RKO (cell line): ENCODE measurements around the gene SCAF4.
"Not testable (repeated sequence)": the region's sequence is repeated elsewhere in the genome, so short reads cannot be mapped to it uniquely, and the experiment has no call there.

Source experiments
- DNase-seq: peaks from one replicate; pipeline ENCODE4 v3.0.0-alpha.2; 2016; ENCODE audit warnings: low spot score

Gene SCAF4

DNA sequence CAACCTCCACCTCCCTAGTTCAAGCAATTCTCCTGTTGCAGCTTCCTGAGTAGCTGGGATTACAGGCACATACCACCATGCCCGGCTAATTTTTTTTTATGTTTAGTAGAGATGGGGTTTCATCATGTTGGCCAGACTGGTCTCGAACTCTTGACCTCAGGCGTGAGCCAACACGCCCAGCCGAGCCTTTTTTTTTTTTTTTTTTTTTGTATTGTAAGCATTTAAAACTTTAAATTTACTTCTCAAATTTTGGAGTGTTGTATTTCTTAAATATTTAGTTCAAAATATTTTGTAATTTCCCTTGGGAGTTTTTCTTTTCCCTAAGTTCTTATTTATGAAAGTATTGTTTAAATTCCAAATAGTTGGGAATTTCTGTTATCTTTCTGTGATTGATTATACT is 9.2 kb upstream of the SCAF4 start:
- DNase-seq, result no peak

DNA sequence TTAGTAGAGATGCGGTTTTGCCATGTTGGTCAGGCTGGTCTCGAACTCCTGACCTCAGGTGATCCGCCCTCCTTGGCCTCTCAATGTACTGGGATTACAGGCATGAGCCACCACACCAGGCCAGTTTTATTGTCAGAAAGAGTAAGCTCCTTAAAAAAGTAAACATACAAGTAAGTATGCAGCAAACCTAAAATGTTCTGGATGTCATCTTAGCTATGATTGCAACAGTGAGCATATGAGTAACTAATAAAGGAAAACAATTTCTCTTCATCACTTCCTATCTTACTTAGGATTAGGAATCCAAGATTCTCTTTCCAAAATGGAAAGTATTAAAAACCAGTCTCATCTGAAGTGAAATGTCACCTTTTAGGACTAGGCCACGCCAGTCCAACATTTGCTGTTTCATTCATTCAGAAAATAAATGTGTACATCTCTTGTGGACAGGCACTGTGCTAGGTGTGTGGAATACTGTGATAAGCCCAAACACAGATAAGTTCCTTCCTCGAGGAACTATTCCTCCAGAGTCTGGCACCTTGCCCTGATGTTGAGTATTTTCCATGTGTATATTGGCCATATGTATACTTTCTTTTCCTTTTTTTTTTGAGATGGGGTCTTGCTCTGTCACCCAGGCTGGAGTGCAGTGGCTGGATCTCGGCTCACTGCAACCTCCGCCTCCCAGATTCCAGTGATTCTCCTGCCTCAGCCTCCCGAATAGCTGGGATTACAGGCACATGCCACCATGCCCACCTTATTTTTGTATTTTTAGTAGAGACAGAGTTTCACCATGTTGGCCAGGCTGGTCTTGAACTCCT is 5.9 kb upstream of the SCAF4 start:
- DNase-seq, result not testable (repeated sequence)

DNA sequence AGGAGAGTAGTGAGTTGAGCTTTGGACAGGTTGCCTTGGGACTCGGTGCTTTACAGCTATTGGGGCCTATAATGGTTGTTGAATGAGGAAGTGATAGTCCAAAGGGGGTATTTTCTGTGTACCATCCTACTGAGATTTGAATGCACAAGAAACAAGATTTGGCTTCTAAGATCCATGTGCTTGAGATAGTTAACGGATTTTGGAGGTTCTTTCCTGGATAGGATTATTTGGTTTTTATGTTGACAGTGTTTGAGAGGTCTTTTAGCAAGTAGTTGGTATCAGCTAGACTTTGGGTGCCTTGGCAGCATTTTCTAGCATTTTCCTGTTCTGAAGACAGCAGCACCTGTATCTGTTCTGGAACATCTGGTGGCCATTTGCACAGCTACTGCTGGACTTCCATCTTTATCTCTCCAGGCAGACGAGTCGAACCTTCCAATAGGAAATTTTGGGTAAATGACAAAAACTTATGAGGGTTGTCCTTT is 3.6 kb upstream of the SCAF4 start:
- DNase-seq, result no peak

DNA sequence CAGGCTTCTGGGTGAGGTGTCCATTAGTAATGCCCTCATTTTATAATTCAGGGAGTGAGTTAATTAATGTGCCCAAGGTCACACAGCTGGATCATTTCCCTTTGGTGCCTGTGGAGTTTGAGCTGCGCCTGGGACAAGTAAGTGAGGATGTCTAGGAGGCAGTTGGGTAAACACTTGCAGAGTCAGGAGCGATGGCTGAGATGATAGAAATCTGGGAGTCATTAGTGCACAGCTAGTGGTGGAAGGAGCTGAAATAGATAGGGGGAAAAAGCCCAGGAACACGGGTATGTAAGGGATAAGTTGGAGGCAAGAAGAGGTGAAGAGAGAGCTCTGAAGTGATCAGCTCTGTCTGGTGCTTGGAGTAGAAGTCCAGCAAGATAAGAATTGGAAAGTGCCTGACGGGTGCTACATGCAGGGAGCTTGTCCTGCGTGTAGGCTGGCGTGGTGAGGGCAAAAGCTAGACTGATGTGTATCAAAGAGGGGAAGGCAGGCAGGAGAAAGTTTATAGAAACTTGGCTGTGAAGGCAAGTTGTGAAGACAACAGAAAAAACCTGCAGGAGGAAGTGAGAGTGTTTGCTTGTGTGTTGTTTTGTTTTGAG is 1.7 kb upstream of the SCAF4 start:
- DNase-seq, result peak; percentile 17

DNA sequence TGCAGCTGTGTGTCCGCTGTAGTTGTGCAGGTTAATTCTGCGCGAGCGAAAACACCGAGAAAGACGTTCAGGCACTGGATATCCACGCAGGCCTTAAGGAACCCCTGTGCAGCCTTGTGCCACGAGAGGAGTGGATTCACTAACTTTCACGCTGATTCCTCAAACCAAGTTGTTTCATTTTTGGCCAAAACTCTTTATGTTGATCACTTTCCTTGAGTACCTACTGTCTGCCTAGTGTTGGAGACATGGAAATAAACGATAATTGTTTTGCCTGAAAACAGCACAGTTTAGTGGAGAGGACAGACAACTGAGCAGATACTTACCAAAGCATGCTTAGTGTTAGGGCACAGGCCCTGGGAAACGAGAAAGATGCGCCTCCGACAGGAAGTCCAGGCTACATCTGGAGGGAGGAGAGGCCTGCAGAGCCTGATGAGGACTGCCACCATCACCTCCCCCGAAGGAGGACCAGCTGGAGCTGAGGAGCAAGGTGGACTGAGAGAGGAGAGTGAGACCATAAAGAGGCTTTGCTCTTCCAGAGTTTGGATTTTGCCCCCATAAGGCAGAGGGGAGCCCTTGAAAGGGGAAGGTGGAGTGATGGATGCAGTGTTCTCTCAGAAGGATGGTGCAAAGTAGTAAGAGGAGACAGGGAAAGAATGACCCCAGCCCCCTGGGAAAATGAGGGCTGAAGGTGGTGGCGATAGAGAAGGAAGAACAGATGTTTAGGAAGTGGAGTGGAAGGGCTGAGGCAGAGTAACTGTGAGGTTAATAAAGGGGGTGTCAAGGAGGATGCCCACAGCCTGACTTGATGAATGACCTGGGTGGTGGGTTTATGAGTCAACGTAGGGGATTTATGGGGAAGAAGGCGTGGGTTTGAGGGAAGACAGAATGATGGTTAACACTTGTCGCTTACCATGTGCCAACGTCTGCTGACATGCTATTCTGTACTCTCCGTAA is 956 bp upstream of the SCAF4 start:
- DNase-seq, result peak; percentile 43

DNA sequence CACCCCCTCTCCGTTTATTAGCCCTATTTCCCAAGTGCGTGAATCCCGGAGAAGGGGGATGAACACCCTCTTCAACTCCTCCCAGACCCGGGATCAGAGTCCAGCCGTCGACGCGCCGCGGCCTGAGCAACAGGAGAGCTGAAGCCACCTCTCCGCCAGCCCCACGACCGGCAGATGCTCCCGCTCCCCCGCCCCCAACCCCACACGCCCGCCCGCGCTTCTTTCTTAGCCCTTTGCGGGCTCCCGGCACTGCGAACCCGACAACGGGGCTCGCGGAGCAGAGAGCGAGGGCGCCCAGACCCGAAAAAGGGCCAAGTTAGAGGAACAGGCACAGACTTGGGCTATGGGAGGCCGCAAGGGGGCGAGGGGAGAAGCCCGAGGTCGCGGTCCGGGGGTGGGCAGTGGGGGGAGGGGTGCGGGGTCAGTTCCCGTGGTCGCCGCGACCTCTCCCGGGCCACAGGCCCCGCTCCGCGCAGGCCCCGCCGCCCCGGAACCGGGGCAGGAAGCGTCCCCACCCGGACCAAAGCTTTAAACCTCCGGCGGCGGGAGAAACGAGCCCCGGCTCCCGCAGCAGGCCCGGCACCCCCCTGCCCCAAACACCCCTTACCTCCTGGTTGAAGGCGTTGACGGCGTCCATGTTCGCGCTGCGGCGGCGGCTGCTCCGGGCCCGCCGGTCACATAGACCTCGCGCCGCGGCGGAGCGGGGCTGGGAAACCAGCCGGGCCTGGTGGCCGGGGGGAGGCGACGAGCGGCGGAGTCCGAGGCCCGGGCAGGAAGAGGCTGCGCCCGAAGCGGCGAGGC is 662 bp downstream of the SCAF4 start:
- DNase-seq, result peak; percentile 49

DNA sequence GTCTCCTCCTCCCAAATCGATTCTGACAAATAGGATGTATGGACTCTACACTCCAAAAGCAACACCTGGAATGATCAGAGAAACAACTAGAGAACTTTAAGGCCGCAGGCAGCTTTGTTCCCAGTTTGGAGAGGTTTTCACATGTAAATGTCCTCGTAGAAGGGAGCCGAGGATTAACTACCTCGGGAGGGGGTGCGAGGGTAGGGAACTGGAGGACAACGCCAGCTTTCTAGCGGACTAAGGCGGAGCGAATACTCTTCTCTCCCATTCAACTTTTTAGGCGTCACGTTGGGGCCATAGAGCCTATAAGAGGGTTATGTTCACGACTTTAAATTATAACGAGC is 1.2 kb downstream of the SCAF4 start:
- DNase-seq, result no peak

DNA sequence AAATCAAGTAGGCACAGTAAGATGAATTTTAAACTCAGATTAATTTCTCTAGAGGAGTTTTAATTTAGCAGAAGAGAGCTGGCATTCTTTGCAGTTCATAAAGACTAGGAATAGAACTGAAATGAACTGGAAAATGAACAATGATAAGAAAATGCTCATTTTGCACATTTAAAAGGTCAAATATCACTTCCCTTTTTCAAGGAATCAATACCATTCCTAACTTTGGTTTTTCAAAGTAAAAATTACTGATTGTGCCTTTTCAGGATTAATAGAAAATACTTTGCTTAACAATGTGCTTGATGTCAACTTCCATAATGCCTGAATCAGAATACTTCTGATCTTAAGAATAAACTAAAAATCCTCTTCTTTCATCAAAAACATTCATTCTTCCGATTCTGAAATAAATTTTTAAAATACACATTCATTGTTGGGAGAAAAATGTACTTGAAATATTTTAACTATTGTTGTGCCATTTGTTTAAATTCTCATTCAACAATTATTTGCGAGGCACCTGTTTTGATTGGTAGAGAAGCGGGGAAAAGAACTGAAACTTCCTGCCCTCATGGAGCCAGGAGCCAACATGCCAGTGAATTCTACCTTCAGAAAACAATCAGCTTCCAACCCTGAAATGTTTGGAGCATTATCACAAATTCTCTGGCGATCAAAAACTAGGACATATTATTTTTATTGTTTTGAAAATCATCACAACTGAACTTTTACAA is 2.1 kb downstream of the SCAF4 start:
- no peak for DNase-seq

DNA sequence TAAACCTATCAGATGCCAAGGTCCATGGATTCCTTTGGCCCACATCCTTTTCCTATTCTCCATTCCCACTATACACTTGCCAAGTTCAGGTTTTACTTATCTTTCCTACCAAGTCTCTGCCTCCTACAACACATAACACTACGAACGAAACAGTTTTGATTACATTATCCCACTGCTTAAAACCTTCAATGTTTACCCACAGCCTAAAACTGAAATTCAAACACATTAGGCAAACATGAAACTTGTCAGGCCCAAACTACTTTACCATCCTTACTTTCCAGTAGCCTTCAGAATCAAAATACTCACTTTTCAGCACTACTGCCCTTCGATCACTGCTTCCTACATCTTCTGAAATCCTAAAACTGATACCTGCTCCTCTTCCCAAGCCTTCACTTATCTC is 3.0 kb downstream of the SCAF4 start:
- DNase-seq, result no peak

DNA sequence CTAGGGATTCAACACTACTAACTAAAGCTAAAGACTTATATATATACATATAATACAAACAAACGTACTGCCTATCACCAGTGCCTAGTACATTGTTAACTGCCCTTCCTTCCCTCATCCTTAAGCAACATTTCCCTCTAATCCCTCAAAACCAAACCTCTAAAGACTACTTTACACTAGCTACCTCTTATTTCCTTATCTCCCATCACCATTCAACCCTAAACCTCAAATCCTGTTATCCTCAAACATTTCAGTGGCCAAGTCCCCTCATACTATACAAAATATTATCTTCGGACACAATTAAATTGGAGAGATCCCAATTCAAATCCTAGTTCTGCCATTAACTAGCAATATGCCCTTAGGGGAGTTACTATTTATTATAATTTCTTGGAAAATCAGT is 3.7 kb downstream of the SCAF4 start:
- DNase-seq, result no peak

DNA sequence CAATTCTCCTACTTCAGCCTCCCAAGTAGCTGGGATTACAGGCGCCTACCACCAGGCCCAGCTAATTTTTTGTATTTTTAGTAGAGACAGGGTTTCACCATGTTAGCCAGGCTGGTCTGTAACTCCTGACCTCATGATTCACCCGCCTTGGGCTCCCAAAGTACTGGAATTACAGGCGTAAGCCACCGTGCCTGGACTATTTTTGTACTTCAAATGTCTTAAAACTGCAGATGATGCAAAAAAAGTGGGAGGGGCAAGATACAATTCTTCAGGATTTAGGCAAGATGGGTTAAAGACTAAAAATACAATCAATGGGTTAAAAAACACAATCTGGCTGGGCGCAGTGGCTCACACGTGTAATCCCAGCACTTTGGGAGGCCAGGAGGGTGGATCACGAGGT is 4.7 kb downstream of the SCAF4 start:
- no peak for DNase-seq

DNA sequence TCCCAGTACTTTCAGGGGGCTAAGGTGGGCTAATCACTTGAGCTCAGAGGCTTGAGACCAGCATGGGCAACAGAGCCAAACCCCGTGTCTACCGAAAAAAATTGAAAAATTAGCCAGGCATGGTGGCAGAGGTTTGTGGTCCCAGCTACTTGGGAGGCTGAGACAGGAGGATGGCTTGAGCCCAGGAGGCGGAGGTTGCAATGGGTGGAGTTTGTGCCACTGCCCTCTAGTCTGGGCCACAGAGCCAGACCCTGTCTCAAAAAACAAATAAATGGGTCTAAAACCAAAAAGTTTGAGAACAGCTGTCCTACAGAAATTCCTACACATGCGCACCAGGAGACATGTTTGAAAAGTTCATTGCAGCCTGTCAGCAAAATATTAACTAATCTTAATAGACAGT is 5.5 kb downstream of the SCAF4 start:
- no peak for DNase-seq

DNA sequence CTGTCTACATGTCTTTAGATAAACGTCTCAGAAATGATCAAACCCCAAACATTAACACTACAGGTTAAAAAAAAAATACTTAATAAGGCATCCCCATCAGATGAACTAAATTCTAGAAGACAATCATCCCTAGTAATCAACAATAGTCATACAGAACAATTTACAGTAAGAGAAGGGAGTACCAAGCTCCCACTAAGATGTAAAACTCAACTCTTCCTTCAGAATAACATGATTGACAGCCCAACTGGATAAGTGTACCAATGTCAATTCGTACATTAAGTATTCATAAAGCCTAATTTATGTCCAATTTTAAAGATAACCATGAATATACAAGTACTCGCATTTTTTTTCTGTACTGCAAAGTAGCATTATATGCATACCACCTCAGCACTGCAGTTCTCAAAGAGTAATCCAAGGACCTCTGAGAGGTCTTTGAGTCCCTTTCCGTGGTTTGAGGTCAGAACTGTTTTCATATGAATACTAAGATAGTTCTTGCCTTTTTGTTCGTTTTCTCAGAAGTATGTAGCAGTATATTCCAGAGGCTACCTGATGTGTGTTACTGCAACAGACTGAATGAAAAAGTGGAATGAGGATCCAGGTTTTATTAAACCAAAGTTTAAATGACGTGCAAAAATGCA is 6.6 kb downstream of the SCAF4 start:
- no peak for DNase-seq

DNA sequence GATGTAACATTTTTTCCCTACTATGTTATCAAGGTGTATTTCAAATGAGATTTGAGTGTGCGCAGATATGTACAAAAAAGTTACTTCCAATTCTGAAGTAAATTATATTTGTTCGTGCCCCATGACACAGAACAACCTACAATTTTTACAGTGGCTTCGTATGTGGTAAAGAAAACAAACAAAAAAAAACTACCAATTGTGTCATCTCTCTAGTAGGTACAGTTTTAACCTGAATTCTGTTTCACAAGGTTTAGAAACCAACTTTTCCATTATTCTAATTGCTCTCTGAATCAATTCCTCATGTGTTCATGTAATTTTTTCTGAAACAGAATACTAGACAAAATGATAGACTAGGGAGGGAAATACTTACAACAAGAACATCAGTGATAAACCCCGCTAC is 7.4 kb downstream of the SCAF4 start:
- DNase-seq, result no peak

DNA sequence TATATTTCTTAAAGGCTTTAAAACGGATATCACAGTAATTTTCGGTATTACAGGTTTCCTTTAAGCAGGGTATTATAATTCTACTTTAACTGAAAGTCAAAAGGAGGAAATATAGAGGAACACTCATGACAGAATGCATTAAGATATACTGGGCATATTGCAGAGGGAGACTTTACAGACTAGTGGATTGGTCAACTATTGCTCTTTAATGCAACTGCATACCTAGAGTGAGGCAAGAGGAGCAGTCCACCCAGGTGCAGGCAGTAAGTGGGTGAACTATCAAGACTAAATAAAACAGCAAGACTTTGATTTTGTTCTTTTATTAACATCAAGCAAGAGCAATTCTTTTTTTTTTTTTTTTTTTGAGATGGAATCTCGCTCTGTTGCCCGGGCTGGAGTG is 10.5 kb downstream of the SCAF4 start:
- no peak for DNase-seq

DNA sequence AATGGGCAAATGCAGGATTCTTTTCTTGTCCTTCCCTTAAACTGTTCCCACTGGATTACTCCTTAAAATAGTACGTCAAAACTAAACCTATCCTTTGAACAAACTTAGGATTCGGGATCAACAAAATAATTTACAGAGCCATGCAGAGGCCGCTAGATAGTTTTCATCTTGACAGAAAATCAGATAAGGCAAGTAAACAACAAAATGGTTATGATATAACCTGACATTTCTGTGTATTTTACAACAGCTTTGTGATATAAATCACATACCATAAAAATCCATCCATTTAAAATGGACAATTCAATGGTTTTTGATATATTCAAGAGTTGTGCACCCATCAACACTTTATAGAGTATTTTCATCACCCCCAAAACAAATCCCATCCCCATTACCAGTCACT is 11.2 kb downstream of the SCAF4 start:
- DNase-seq, result no peak

DNA sequence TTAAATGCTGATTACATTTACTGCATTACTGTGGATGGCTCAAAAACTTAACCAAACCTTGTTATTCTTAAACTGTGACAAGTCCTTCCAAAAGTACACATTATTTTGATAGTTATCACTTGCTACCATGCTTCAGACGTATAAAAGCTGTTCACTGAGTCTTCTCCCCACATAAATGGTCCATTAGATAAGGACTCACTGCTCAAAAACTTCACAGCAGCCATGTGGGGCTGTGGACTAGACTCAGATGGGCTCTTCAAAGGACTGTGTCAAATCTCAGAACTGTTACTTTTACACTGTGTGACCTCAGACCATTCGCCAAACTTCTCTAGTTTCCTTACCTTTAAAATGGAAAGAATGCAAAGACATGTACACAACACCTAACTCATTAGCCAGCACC is 11.6 kb downstream of the SCAF4 start:
- no peak for DNase-seq

DNA sequence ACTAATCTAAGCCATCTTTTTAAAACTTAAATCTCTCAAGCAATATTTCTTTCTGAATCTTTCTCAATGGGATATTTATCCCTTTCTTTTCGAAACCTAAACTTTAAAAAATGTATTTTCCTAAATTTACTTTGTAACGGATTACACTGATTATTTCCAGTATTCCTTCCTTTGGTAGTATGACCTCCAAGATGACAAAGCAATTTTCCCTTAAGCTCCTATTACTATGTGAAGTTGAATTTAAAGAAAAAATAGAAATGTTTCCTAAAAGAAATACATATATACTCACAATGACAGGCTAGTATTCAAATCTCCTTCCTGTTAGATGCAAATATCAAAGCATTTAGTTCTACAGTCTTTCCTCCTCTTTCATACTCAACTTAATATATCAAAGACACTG is 15.8 kb downstream of the SCAF4 start:
- DNase-seq, result no peak

DNA sequence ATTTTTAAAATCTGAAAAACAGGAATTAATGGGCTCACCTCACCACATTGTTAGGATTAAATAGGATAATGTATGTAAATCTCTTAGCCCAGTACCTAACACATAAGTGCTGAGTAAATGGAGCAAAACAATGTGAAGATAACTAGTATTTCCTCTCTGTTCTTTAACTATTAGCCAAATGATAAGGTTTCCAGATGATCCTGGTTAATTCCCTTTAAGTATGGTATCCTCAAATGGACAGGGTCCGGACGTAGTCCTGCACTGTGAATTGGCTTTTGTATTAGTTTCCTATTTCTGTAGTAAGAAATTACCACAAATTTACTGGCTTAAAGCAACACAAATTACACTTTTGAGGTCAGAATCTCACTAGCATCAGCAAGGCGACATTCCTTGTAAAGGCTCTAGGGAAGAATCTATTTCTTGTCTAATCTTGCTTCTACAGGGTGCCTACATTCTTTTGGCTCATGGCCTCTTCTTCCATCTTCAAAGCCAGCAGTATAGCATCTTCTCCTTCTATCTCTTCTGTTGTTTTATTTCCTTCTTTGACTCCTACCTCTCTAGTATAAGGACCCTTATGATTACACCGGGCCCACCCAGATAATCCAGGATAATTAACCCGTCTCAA is 17.1 kb downstream of the SCAF4 start:
- DNase-seq, result no peak
